OCI-LY7 (cell line): ENCODE measurements around the gene CPD.

Source experiments
- EZH2phosphoT487 ChIP-seq: fragments of 200-600 bp; sonication (generic); IDR thresholded peaks from 2 replicates; pipeline ENCODE4 v1.6.1; 2018; ENCODE audit warnings: low read depth, borderline replicate concordance, mild to moderate bottlenecking, mixed run types, antibody characterized with exemption, low read length, moderate library complexity, mixed read lengths
- TF ChIP-seq, protein P1 (sequence below): fragments of 200-600 bp; sonication (generic); conservative IDR thresholded peaks from 2 replicates; pipeline ENCODE4 v1.5.1; 2014; ENCODE audit warnings: mild to moderate bottlenecking, antibody characterized with exemption, low read length, moderate library complexity, mixed read lengths

- TF ChIP-seq, protein P1, sequence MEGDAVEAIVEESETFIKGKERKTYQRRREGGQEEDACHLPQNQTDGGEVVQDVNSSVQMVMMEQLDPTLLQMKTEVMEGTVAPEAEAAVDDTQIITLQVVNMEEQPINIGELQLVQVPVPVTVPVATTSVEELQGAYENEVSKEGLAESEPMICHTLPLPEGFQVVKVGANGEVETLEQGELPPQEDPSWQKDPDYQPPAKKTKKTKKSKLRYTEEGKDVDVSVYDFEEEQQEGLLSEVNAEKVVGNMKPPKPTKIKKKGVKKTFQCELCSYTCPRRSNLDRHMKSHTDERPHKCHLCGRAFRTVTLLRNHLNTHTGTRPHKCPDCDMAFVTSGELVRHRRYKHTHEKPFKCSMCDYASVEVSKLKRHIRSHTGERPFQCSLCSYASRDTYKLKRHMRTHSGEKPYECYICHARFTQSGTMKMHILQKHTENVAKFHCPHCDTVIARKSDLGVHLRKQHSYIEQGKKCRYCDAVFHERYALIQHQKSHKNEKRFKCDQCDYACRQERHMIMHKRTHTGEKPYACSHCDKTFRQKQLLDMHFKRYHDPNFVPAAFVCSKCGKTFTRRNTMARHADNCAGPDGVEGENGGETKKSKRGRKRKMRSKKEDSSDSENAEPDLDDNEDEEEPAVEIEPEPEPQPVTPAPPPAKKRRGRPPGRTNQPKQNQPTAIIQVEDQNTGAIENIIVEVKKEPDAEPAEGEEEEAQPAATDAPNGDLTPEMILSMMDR = no peak
- TF ChIP-seq EZH2phosphoT487 = no peak
Measured at GRCh38 chr17:30345089-30345433, 33.7 kb upstream of the CPD start.
